H1 (cell line): Measurements from ENCODE around the gene HMCES. TPM values are rescaled to one million over a fixed set of nuclear protein-coding genes. Genes with fewer than 3 reads are reported as not detected.

Experiments used
- CTCF ChIA-PET: fragments of 300-600 bp; sonication (Branson Sonifier 250); formaldehyde crosslinking; loops from one replicate; lab custom pipeline; 2021; ENCODE audit not compliant: partially characterized antibody; lab: Charles Lee
- POLR2A ChIA-PET: fragments of 300-600 bp; sonication (Branson Sonifier 250); formaldehyde crosslinking; loops from one replicate; lab custom pipeline; 2021; ENCODE audit warnings: inconsistent platforms; ENCODE audit not compliant: partially characterized antibody; lab: Charles Lee
- DNase-seq, 2 experiments: peaks; one replicate each; pipeline versions ENCODE4 v3.0.0 to v3.0.0-alpha.2; 2010 to 2022; ENCODE audit warnings: low spot score in 2 of 2, low read depth in 1 of 2, mixed read lengths in 1 of 2
- FAIRE-seq: peaks from 2 replicates; lab custom pipeline; 2011; peaks lifted over from hg19 to GRCh38; lab: Jason Lieb, UNC
- H2AFZ ChIP-seq: 2 replicates; pipeline ENCODE4 v1.8.1; 2012; ENCODE audit warnings: low read length, inconsistent platforms
- H2AK5ac ChIP-seq: 2 replicates; pipeline ENCODE4 v1.6.1; 2013; ENCODE audit warnings: low read depth, low read length
- H2BK120ac ChIP-seq: replicated peaks from 2 replicates; pipeline ENCODE3; 2013; ENCODE audit warnings: low read depth, low read length, inconsistent platforms
- H2BK12ac ChIP-seq: 2 replicates; pipeline ENCODE4 v1.6.1; 2013; ENCODE audit warnings: low read depth, low read length
- H2BK15ac ChIP-seq: 2 replicates; pipeline ENCODE4 v1.6.1; 2013; ENCODE audit warnings: low read length
- H2BK20ac ChIP-seq: 2 replicates; pipeline ENCODE4 v1.6.1; 2013; ENCODE audit warnings: low read length
- H2BK5ac ChIP-seq: 2 replicates; pipeline ENCODE4 v1.6.1; 2013; ENCODE audit warnings: low read depth, low read length
- H3K14ac ChIP-seq: 2 replicates; pipeline ENCODE4 v1.6.1; 2013; ENCODE audit warnings: inconsistent platforms; ENCODE audit not compliant: insufficient read length
- H3K18ac ChIP-seq: 2 replicates; pipeline ENCODE4 v1.6.1; 2013; ENCODE audit warnings: low read length; ENCODE audit errors: extremely low read depth
- H3K23ac ChIP-seq: 2 replicates; pipeline ENCODE4 v1.6.1; 2013; ENCODE audit warnings: inconsistent platforms; ENCODE audit not compliant: insufficient read length
- H3K23me2 ChIP-seq: 2 replicates; pipeline ENCODE4 v1.6.1; 2013; ENCODE audit warnings: low read depth, low read length
- H3K27ac ChIP-seq: 2 replicates; pipeline ENCODE4 v1.6.1; 2011; ENCODE audit warnings: low read depth, low read length, inconsistent platforms
- H3K27me3 ChIP-seq, 4 experiments: replicated peaks in 1 of 4; 1 replicate in 1 of 4; 2 replicates in 3 of 4; pipeline versions ENCODE4 v1.6.1 to v1.8.1; 2011 to 2013; ENCODE audit warnings: low read length in 3 of 4, mild to moderate bottlenecking in 3 of 4, inconsistent platforms in 2 of 4, mixed read lengths in 2 of 4, moderate library complexity in 1 of 4; ENCODE audit not compliant: control insufficient read depth in 3 of 4, insufficient read depth in 3 of 4; ENCODE audit errors: extremely low read depth in 1 of 4
- H3K36me3 ChIP-seq, 4 experiments: 2 replicates each; pipeline versions ENCODE4 v1.6.1 to v1.8.1; 2011 to 2013; ENCODE audit warnings: mild to moderate bottlenecking in 4 of 4, low read length in 3 of 4, moderate library complexity in 2 of 4, control low read depth in 1 of 4, inconsistent platforms in 1 of 4; ENCODE audit not compliant: insufficient read depth in 4 of 4, control insufficient read depth in 2 of 4
- H3K4ac ChIP-seq: replicated peaks from 2 replicates; pipeline ENCODE3; 2013; ENCODE audit warnings: low read length, low read depth, mixed read lengths, inconsistent platforms; ENCODE audit not compliant: insufficient read length
- H3K4me1 ChIP-seq, 4 experiments: replicated peaks in 1 of 4; 1 replicate in 1 of 4; 2 replicates in 3 of 4; pipeline versions ENCODE4 v1.6.1 to v1.8.1; 2011 to 2013; ENCODE audit warnings: low read length in 3 of 4, inconsistent platforms in 2 of 4, mixed read lengths in 1 of 4; ENCODE audit not compliant: insufficient read depth in 4 of 4, control insufficient read depth in 3 of 4
- H3K4me2 ChIP-seq, 2 experiments: 2 replicates each; pipeline versions ENCODE4 v1.6.1 to v1.8.1; 2011 to 2013; ENCODE audit warnings: low read depth in 2 of 2, low read length in 2 of 2, control low read depth in 1 of 2, inconsistent platforms in 1 of 2, mild to moderate bottlenecking in 1 of 2; ENCODE audit not compliant: insufficient read depth in 1 of 2
- H3K4me3 ChIP-seq, 4 experiments: fragments of 200-600, 300-600 bp in 1 of 4; sonication (generic), shearing (Covaris generic), sonication (Bioruptor Twin) in 1 of 4; 2 replicates each; pipeline versions ENCODE4 v1.5.1 to v1.8.1; 2011 to 2016; ENCODE audit warnings: low read length in 4 of 4, low read depth in 3 of 4, control low read depth in 2 of 4, inconsistent platforms in 2 of 4, mild to moderate bottlenecking in 2 of 4, mixed read lengths in 1 of 4, moderate library complexity in 1 of 4; ENCODE audit not compliant: insufficient read depth in 2 of 4; ENCODE audit errors: extremely low read depth in 1 of 4
- H3K56ac ChIP-seq: replicated peaks from 2 replicates; pipeline ENCODE3; 2013; ENCODE audit warnings: low read depth, mild to moderate bottlenecking, mixed read lengths, low read length, inconsistent platforms; ENCODE audit not compliant: insufficient read length
- H3K79me1 ChIP-seq: 2 replicates; pipeline ENCODE4 v1.6.1; 2013; ENCODE audit warnings: low read depth, low read length, control low read depth
- H3K79me2 ChIP-seq, 2 experiments: 2 replicates each; pipeline versions ENCODE4 v1.6.1 to v1.8.1; 2012 to 2013; ENCODE audit warnings: low read length in 2 of 2, mild to moderate bottlenecking in 2 of 2, inconsistent platforms in 1 of 2; ENCODE audit not compliant: insufficient read depth in 2 of 2, control insufficient read depth in 1 of 2
- H3K9ac ChIP-seq, 4 experiments: replicated peaks in 1 of 4; 1 replicate in 1 of 4; 2 replicates in 3 of 4; pipeline versions ENCODE4 v1.6.1 to v1.8.1; 2011 to 2013; ENCODE audit warnings: low read depth in 3 of 4, low read length in 3 of 4, control low read depth in 2 of 4, mild to moderate bottlenecking in 2 of 4, moderate library complexity in 2 of 4, inconsistent platforms in 1 of 4; ENCODE audit errors: extremely low read depth in 1 of 4
- H3K9me3 ChIP-seq, 2 experiments: 2 replicates each; pipeline versions ENCODE4 v1.6.1 to v1.8.1; 2012 to 2013; ENCODE audit warnings: mild to moderate bottlenecking in 2 of 2, moderate library complexity in 2 of 2, control low read depth in 1 of 2, inconsistent platforms in 1 of 2, low read depth in 1 of 2, low read length in 1 of 2, mixed read lengths in 1 of 2; ENCODE audit not compliant: insufficient read depth in 2 of 2
- H4K20me1 ChIP-seq, 2 experiments: replicated peaks in 1 of 2; 2 replicates each; pipeline versions ENCODE3 to v1.8.1; 2011 to 2013; ENCODE audit warnings: inconsistent platforms in 2 of 2, low read length in 2 of 2, mild to moderate bottlenecking in 1 of 2; ENCODE audit not compliant: insufficient read depth in 2 of 2, control insufficient read depth in 1 of 2
- H4K5ac ChIP-seq: 2 replicates; pipeline ENCODE4 v1.6.1; 2013; ENCODE audit warnings: low read length, low read depth, mixed read lengths, inconsistent platforms; ENCODE audit not compliant: insufficient read length
- H4K8ac ChIP-seq: 2 replicates; pipeline ENCODE4 v1.8.0; 2013; ENCODE audit warnings: mild to moderate bottlenecking, moderate library complexity, low read length, inconsistent platforms; ENCODE audit not compliant: insufficient read depth; ENCODE audit errors: extremely low read depth
- H4K91ac ChIP-seq: replicated peaks from 2 replicates; pipeline ENCODE3; 2013; ENCODE audit warnings: low read length, mixed read lengths, inconsistent platforms; ENCODE audit not compliant: insufficient read length
- BACH1 ChIP-seq: IDR thresholded peaks from 2 replicates; pipeline ENCODE4 v1.6.1; 2012; ENCODE audit warnings: low read length, improper control_type of control experiment
- CBX5 ChIP-seq: fragments of 300-800, 300-1000 bp; sonication (generic); IDR thresholded peaks from 2 replicates; pipeline ENCODE4 v1.7.1; 2016; ENCODE audit warnings: antibody characterized with exemption, low read length, low read depth
- CEBPB ChIP-seq: IDR thresholded peaks from 2 replicates; pipeline ENCODE4 v1.6.1; 2012; ENCODE audit warnings: low read depth, low read length
- CHD2 ChIP-seq: IDR thresholded peaks from 2 replicates; pipeline ENCODE4 v1.6.1; 2012; ENCODE audit warnings: low read length, improper control_type of control experiment
- KDM1A ChIP-seq: fragments of 200-600, 300-600 bp; sonication (generic); IDR thresholded peaks from 2 replicates; pipeline ENCODE4 v1.7.1; 2016; ENCODE audit warnings: mild to moderate bottlenecking, low read length, borderline replicate concordance
- PHF8 ChIP-seq: fragments of 200-600 bp; sonication (generic); conservative IDR thresholded peaks from 2 replicates; pipeline ENCODE4 v1.7.1; 2012; ENCODE audit warnings: low read depth, mild to moderate bottlenecking, inconsistent platforms, low read length, moderate library complexity
- SP2 ChIP-seq: IDR thresholded peaks from 2 replicates; pipeline ENCODE4 v1.6.1; 2012; ENCODE audit warnings: mild to moderate bottlenecking, low read length, inconsistent platforms
- SP4 ChIP-seq: IDR thresholded peaks from 2 replicates; pipeline ENCODE4 v1.6.1; 2012; ENCODE audit warnings: low read length, inconsistent platforms
- TCF12 ChIP-seq: IDR thresholded peaks from 2 replicates; pipeline ENCODE4 v1.6.1; 2011; ENCODE audit warnings: low read depth, mild to moderate bottlenecking, low read length
- TEAD4 ChIP-seq: IDR thresholded peaks from 2 replicates; pipeline ENCODE4 v1.6.1; 2012; ENCODE audit warnings: low read depth, low read length, inconsistent platforms, mixed read lengths
- YY1 ChIP-seq: IDR thresholded peaks from 2 replicates; pipeline ENCODE4 v1.6.1; 2011; ENCODE audit warnings: low read depth, mild to moderate bottlenecking, low read length
- WGBS, 2 experiments: shearing (Covaris generic) in 1 of 2; methylation state at CpG; one replicate each; pipeline versions ENCODE4 v1.1.6 to v1.1.7; 2013 to 2015; ENCODE audit warnings: low lambda C conversion rate in 2 of 2, mixed read lengths in 2 of 2, inconsistent platforms in 1 of 2, low coverage in 1 of 2, missing lambda C conversion rate in 1 of 2; ENCODE audit not compliant: insufficient replicate concordance in 2 of 2, insufficient coverage in 1 of 2, insufficient read length in 1 of 2; ENCODE audit errors: extremely low coverage in 1 of 2, missing lambda C conversion rate in 1 of 2; 5-methylcytosine and 5-hydroxymethylcytosine counted together
- polyA plus RNA-seq, 7 experiments: library from polyadenylated mRNA; depleted of rRNA in 3 of 7; stranded (reverse) in 5 of 7; unstranded in 2 of 7; fragments of >200 nt in 5 of 7; fragments of 200-250 nt in 2 of 7; gene quantifications; 1 replicate in 5 of 7; 2 replicates in 1 of 7; 4 replicates in 1 of 7; pipeline versions ENCODE4 v1.2.1 to v1.2.3, GENCODE V29; 2011 to 2013; ENCODE audit warnings: missing spikeins in 2 of 7, mixed read lengths in 2 of 7
- total RNA-seq: library from RNA; stranded (reverse); fragmentation: NEBNext Ultra II Directional; extraction: Animal tissue kit (Norgen Biotek cat#: 25700); gene quantifications from 2 replicates; pipeline ENCODE4 v1.2.1, GENCODE V29; 2021
- TF ChIP-seq, protein P1 (sequence below): IDR thresholded peaks from 2 replicates; pipeline ENCODE4 v1.6.1; 2011; ENCODE audit warnings: low read length, improper control_type of control experiment
- TF ChIP-seq, protein P2 (sequence below): IDR thresholded peaks from 2 replicates; pipeline ENCODE4 v1.6.1; 2012; ENCODE audit warnings: low read length, inconsistent platforms

Gene HMCES
- total and polyA plus RNA-seq, 2 of the 8 experiments (the other 6 are each of a cell fraction or from before 2014, with no cell fraction given), result 27.6 to 49.5 TPM

DNA sequence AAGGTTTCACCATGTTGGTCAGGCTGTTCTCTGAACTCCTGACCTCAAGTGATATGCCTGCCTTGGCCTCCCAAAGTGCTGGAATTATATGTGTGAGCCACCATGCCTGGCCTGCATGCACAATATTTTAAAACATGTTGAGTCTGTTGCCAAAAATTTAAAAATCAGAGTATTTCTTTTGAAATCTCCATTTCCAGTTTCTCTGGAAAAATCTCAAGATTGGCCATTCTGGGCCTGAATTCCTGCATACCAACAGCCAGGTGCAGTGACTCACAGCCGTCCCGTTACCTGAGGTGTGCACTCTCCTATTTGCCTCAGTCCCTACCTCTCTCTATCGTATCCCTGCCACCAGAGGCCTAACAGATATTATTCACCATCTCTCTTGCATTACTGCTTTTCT is 44.2 kb upstream of the HMCES start:
- H4K8ac ChIP-seq, result no peak overlapping the region
- H3K27me3 ChIP-seq, result no peaks in the 10 kb centered on the region; a peak in 1 of 7 replicates
- FAIRE-seq, result no peak
- no peak overlapping the region for H3K9ac ChIP-seq
- H3K36me3 ChIP-seq, result no peaks in the 10 kb centered on the region
- H3K18ac ChIP-seq, result no peak overlapping the region
- H2BK12ac ChIP-seq, result no peak overlapping the region
- H2BK15ac ChIP-seq, result peak overlapping the region; percentile 53; the same call in 1 of the 2 replicates
- H3K27ac ChIP-seq, result no peak overlapping the region
- H3K23ac ChIP-seq, result no peak overlapping the region
- no peak for DNase-seq
- H4K91ac ChIP-seq, result no peak overlapping the region
- 85% methylated on average over 3 of the region's 3 CpGs; no CpG with 5 or more reads in 1 of the 2 experiments for WGBS, 2 experiments
- H3K23me2 ChIP-seq, result no peaks in the 10 kb centered on the region
- no peak overlapping the region for H2BK120ac ChIP-seq
- no peaks in the 10 kb centered on the region for H4K20me1 ChIP-seq
- H3K4me1 ChIP-seq, result no peaks in the 10 kb centered on the region
- H3K79me1 ChIP-seq, result no peaks in the 10 kb centered on the region
- H2AFZ ChIP-seq, result no peak overlapping the region
- no peaks in the 10 kb centered on the region for H3K79me2 ChIP-seq
- no peak overlapping the region for H2AK5ac ChIP-seq
- H3K9me3 ChIP-seq, result no peaks in the 10 kb centered on the region
- H4K5ac ChIP-seq, result no peak overlapping the region
- H2BK5ac ChIP-seq, result no peak overlapping the region
- no peak overlapping the region for H3K4me3 ChIP-seq
- H3K14ac ChIP-seq, result no peak overlapping the region
- no peak overlapping the region for H3K4ac ChIP-seq
- H3K4me2 ChIP-seq, result no peak overlapping the region
- CTCF ChIA-PET, result interaction anchor here (1.5 to 1.8 kb wide), 2 partner anchors 67 to 264 kb away, joined by 3 to 6 read pairs; no protein-coding TSS in a partner anchor
- POLR2A ChIA-PET, result interaction anchor here (2.3 kb wide), 1 partner anchor 51 kb away, joined by 6 read pairs; the partner anchor contains the start of gene CNBP
- H2BK20ac ChIP-seq, result no peak overlapping the region
- no peak overlapping the region for H3K56ac ChIP-seq
- TF ChIP-seq KDM1A (no peak), TCF12 (no peak), TEAD4 (no peak), SP4 (no peak), PHF8 (no peak), BACH1 (no peak), SP2 (no peak), CBX5 (no peak), CEBPB (no peak), CHD2 (no peak), YY1 (no peak)
- TF ChIP-seq, protein P1, sequence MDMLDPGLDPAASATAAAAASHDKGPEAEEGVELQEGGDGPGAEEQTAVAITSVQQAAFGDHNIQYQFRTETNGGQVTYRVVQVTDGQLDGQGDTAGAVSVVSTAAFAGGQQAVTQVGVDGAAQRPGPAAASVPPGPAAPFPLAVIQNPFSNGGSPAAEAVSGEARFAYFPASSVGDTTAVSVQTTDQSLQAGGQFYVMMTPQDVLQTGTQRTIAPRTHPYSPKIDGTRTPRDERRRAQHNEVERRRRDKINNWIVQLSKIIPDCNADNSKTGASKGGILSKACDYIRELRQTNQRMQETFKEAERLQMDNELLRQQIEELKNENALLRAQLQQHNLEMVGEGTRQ, result no peak
- TF ChIP-seq, protein P2, sequence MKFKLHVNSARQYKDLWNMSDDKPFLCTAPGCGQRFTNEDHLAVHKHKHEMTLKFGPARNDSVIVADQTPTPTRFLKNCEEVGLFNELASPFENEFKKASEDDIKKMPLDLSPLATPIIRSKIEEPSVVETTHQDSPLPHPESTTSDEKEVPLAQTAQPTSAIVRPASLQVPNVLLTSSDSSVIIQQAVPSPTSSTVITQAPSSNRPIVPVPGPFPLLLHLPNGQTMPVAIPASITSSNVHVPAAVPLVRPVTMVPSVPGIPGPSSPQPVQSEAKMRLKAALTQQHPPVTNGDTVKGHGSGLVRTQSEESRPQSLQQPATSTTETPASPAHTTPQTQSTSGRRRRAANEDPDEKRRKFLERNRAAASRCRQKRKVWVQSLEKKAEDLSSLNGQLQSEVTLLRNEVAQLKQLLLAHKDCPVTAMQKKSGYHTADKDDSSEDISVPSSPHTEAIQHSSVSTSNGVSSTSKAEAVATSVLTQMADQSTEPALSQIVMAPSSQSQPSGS, result no peak
